Nephron (organoid): Measurements from ENCODE around the gene ERICH3.

Experiments
- H3K27ac Mint-ChIP-seq, 3 experiments: 2 replicates each; pipeline ENCODE4 v1.8.0; 2020; ENCODE audit warnings: mixed read lengths in 3 of 3, mild to moderate bottlenecking in 2 of 3, moderate library complexity in 1 of 3
- H3K27me3 Mint-ChIP-seq: 2 replicates; pipeline ENCODE4 v1.8.0; 2021; ENCODE audit warnings: low read depth, mild to moderate bottlenecking, moderate library complexity, mixed read lengths
- H3K36me3 Mint-ChIP-seq: 2 replicates; pipeline ENCODE4 v1.8.0; 2020; ENCODE audit warnings: low read depth, mixed read lengths
- H3K4me1 Mint-ChIP-seq: 2 replicates; pipeline ENCODE4 v1.8.0; 2020; ENCODE audit warnings: mixed read lengths
- H3K4me3 Mint-ChIP-seq, 3 experiments: 2 replicates each; pipeline ENCODE4 v1.8.0; 2020; ENCODE audit warnings: mild to moderate bottlenecking in 3 of 3, mixed read lengths in 3 of 3, moderate library complexity in 2 of 3
- H3K9me3 Mint-ChIP-seq: 2 replicates; pipeline ENCODE4 v1.8.0; 2020; ENCODE audit warnings: mixed read lengths
- TF ChIP-seq, protein P1 (sequence below), 3 experiments: fragments of 200-600 bp; sonication (generic); IDR thresholded peaks; one replicate each; pipeline ENCODE4 v1.5.0; 2021; ENCODE audit warnings: antibody characterized with exemption in 3 of 3; ENCODE audit not compliant: unreplicated experiment in 3 of 3

The ERICH3 gene

DNA sequence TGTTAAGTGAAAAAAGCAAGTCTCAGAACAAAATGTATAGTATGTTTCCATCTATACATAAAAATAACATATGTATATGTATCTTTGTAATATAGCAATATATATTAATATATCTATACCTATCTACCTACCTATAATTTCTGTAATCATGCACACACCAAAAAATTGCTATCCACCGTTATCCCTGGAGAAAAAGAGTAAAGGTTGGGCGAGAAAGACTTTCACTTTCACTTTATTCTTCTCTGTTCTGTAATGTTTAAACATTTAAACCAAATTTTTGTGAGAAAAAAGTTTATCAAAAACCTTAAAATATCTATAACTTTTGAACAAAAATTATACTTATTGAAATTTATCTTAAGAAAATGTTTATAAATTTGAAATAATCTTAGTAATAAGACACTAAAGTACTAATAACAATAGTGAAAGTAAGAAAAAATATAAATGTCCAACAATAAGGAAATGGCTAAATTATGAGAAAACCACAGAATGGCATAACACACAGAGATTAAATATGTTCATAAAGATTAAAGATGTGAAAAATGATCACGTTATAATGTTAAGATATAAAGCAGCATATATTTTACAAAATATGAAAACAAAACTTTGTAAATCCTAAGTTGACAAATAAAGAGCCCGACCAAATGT is 87.2 kb downstream of the ERICH3 start:
- no peaks in the 10 kb centered on the region for H3K36me3 Mint-ChIP-seq
- H3K4me1 Mint-ChIP-seq, result no peaks in the 10 kb centered on the region
- H3K4me3 Mint-ChIP-seq, result no peak overlapping the region

DNA sequence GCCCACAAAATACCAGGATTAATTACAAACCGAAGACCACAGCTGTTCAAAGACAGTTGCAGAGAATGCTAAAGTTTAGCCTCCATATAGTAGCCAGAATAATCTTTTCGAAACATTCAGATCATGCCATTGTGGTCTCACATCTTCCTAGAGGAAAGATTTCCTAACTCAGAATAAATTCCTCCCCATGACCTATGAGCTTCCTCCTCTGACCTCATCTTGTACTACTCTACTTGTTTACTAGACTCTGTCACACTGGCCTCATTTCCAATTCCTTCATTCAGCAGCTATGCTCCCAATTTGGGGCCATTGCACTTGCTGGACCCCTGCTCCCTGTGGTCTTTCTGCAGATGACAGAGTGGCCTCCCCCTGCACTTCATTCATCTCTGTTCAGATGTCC is 89.4 kb downstream of the ERICH3 start:
- Mint-ChIP-seq H3K27ac (no peak overlapping the region), H3K4me3 (no peak overlapping the region), H3K4me1 (no peaks in the 10 kb centered on the region), H3K36me3 (no peaks in the 10 kb centered on the region), H3K27me3 (no peaks in the 10 kb centered on the region), H3K9me3 (no peaks in the 10 kb centered on the region)
- TF ChIP-seq, protein P1, sequence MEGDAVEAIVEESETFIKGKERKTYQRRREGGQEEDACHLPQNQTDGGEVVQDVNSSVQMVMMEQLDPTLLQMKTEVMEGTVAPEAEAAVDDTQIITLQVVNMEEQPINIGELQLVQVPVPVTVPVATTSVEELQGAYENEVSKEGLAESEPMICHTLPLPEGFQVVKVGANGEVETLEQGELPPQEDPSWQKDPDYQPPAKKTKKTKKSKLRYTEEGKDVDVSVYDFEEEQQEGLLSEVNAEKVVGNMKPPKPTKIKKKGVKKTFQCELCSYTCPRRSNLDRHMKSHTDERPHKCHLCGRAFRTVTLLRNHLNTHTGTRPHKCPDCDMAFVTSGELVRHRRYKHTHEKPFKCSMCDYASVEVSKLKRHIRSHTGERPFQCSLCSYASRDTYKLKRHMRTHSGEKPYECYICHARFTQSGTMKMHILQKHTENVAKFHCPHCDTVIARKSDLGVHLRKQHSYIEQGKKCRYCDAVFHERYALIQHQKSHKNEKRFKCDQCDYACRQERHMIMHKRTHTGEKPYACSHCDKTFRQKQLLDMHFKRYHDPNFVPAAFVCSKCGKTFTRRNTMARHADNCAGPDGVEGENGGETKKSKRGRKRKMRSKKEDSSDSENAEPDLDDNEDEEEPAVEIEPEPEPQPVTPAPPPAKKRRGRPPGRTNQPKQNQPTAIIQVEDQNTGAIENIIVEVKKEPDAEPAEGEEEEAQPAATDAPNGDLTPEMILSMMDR (IDR thresholded peaks at IDR 0.05; ENCODE audit: unreplicated experiment in 3 of 3), result no peak

More for the DNA sequence above, 87.2 kb downstream of the ERICH3 start:
- TF ChIP-seq, protein P1 (IDR thresholded peaks at IDR 0.05; ENCODE audit: unreplicated experiment in 3 of 3), result no peak
- Mint-ChIP-seq H3K27ac (no peak overlapping the region), H3K27me3 (no peaks in the 10 kb centered on the region), H3K9me3 (no peaks in the 10 kb centered on the region)

DNA sequence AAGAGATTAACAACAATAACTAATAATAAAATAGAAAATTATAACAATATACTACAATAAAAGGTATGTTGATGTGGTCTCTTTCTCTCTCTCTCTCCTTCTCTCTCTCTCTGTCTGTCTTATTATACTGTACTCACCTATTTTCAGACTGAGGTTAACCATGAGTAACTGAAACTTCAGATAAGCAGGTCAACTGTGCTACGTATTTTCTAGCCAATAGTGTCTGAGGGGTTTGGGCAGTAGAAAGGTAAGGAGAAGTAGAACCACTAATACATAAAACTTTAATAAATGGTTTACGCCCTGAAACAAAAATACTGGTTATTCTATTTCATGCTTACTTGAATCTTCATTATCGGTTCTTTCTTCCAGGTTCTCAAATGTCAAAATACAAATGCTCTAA is 90.2 kb downstream of the ERICH3 start:
- H3K9me3 Mint-ChIP-seq, result no peaks in the 10 kb centered on the region
- TF ChIP-seq, protein P1 (IDR thresholded peaks at IDR 0.05; ENCODE audit: unreplicated experiment in 3 of 3), result no peak
- H3K27me3 Mint-ChIP-seq, result no peaks in the 10 kb centered on the region
- H3K4me1 Mint-ChIP-seq, result no peaks in the 10 kb centered on the region
- no peak overlapping the region for H3K27ac Mint-ChIP-seq
- H3K4me3 Mint-ChIP-seq, result no peak overlapping the region
- H3K36me3 Mint-ChIP-seq, result no peaks in the 10 kb centered on the region

DNA sequence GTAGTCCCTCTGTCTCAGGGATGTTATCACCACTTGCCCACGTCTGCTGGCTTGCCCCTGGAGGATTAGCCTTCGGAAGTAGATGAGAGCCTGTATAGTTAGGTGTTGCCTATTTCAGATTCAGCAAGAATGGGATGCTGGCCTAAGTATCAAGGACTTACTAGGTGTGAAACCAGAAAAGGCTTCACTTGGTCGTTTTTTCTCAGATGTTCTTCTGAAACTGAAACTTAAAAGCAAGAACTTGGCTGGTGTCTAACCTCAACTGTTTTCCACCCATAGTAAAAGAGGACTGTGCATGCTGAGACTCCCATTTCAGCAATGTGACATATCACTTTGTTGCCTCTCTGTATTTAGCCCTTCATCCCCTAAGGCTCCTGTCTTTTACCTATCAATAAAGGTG is 94.2 kb downstream of the ERICH3 start:
- TF ChIP-seq, protein P1 (IDR thresholded peaks at IDR 0.05; ENCODE audit: unreplicated experiment in 3 of 3), result no peak
- no peaks in the 10 kb centered on the region for H3K4me1 Mint-ChIP-seq
- H3K4me3 Mint-ChIP-seq, result no peak overlapping the region
- H3K27me3 Mint-ChIP-seq, result no peaks in the 10 kb centered on the region
- no peaks in the 10 kb centered on the region for H3K9me3 Mint-ChIP-seq
- H3K36me3 Mint-ChIP-seq, result no peaks in the 10 kb centered on the region
- no peak overlapping the region for H3K27ac Mint-ChIP-seq

DNA sequence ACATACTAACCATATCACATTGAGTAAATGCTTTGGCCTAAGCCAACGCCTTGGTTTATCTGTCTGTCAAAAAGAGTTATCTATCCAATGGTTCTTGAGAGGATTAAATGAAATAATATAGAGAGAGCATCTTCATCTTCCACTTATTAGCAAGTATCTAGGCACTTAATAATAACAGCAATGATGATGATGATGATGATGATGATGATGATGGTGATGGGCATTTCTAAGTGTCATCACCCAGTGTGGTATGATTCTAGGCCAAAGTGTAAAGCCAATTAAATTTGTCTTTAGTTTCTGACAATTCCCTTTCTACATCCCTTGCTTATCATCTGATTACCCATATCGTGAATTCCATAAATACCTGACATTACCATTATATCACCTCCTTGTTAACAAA is 95.5 kb downstream of the ERICH3 start:
- Mint-ChIP-seq H3K4me3 (no peak overlapping the region), H3K9me3 (no peaks in the 10 kb centered on the region), H3K27me3 (no peaks in the 10 kb centered on the region), H3K27ac (no peak overlapping the region), H3K4me1 (no peaks in the 10 kb centered on the region), H3K36me3 (no peaks in the 10 kb centered on the region)
- TF ChIP-seq, protein P1 (IDR thresholded peaks at IDR 0.05; ENCODE audit: unreplicated experiment in 3 of 3), result no peak

DNA sequence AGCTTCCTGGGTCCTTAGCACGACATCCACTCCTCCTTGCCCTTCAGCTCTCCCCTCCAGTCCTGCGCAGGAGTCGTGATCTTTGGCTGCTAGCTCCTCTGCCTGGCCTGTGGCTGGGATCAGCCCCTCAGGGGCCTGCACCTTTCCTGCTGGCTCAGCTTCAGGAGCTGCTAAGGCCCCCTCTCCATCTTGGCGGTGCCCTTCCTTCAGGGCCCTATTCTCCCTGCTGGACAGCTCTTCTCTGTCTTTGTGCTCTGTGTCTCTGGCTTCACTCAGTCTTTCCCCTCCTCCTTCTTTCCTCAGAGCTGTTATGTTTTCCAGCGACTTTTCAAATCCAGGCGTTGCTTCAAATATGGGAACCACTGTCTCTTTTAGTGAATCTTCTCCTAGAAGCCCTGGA is 101.7 kb downstream of the ERICH3 start:
- H3K27ac Mint-ChIP-seq, result no peak overlapping the region
- no peaks in the 10 kb centered on the region for H3K27me3 Mint-ChIP-seq
- H3K4me1 Mint-ChIP-seq, result peaks cover 16% of the 10 kb centered on the region
- H3K9me3 Mint-ChIP-seq, result no peaks in the 10 kb centered on the region
- no peak overlapping the region for H3K4me3 Mint-ChIP-seq
- TF ChIP-seq, protein P1 (IDR thresholded peaks at IDR 0.05; ENCODE audit: unreplicated experiment in 3 of 3), result no peak
- no peaks in the 10 kb centered on the region for H3K36me3 Mint-ChIP-seq
